Testis (tissue), 3 donors: ENCODE data around the gene NOP16. TPM values are rescaled to one million over a fixed set of nuclear protein-coding genes. Genes with fewer than 3 reads are reported as not detected.

Experiments used
- DNase-seq: peaks from one replicate; pipeline ENCODE4 v3.0.0-alpha.2; 2019
- H3K27ac ChIP-seq, 2 donors: fragments of 200-600 bp; sonication (generic); one replicate each; pipeline ENCODE4 v1.5.1; 2019
- H3K27me3 ChIP-seq: fragments of 200-600 bp; sonication (generic); one replicate; pipeline ENCODE4 v1.5.1; 2019
- H3K36me3 ChIP-seq: fragments of 200-600 bp; sonication (generic); one replicate; pipeline ENCODE4 v1.5.1; 2017; ENCODE audit warnings: low read depth; ENCODE audit errors: missing control alignments
- H3K4me1 ChIP-seq: fragments of 200-600 bp; sonication (generic); one replicate; pipeline ENCODE4 v1.5.1; 2019
- H3K4me3 ChIP-seq, 2 donors: fragments of 200-600 bp; sonication (generic); one replicate each; pipeline ENCODE4 v1.5.1; 2017 to 2019
- H3K9me3 ChIP-seq: fragments of 200-600 bp; sonication (generic); one replicate; pipeline ENCODE4 v1.5.1; 2017
- CTCF ChIP-seq, 3 experiments: fragments of 450-650 bp in 2 of 3; fragments of 200-600 bp in 1 of 3; sonication (generic) in 1 of 3; IDR thresholded peaks; one replicate each; pipeline ENCODE4 v1.5.1; 2016 to 2019; ENCODE audit warnings: antibody characterized with exemption in 3 of 3, mild to moderate bottlenecking in 2 of 3, moderate library complexity in 1 of 3
- POLR2A ChIP-seq: fragments of 450-650 bp; IDR thresholded peaks from one replicate; pipeline ENCODE4 v1.6.1; 2017; ENCODE audit warnings: antibody characterized with exemption, mild to moderate bottlenecking, moderate library complexity
- WGBS, 2 donors: methylation state at CpG; one replicate each; pipeline ENCODE4 v1.1.5; 2018; 5-methylcytosine and 5-hydroxymethylcytosine counted together
- intact Hi-C: fragments of 100-400 bp; cut with DNase I; formaldehyde crosslinking; loops from one replicate; pipeline ENCODE4 v1.15.1; 2023; ENCODE audit warnings: low total_unique reads
- polyA plus RNA-seq: library from polyadenylated mRNA; stranded (reverse); fragments of 350-450 nt; fragmentation: Illumina TruSeq; extraction: RNeasy Lipid Tissue Mini Kit (QIAGEN cat#74804); gene quantifications from one replicate; pipeline ENCODE4 v1.2.3, GENCODE V29; 2014; ENCODE audit warnings: low read depth, low replicate concordance; ENCODE audit not compliant: insufficient read depth
- total RNA-seq, 2 donors: library from RNA; depleted of rRNA; stranded (reverse); fragments of >200 nt; gene quantifications; one replicate each; pipeline ENCODE4 v1.2.3, GENCODE V29; 2016

NOP16 gene
- total and polyA plus RNA-seq, 3 donors from 2014 or later = 19.1 to 23.6 (median 19.2) TPM

- H3K4me3 ChIP-seq = peak within 1 kb of the TSS; percentile 75 to 79
These were observed 22.8 kb downstream of the NOP16 start, which contains the start of gene ARL10 for GRCh38 chr5:176365351-176366231. ARL10 (plus strand) TSS chr5:176365487; CDS start chr5:176365564, 77 bp downstream.

DNA sequence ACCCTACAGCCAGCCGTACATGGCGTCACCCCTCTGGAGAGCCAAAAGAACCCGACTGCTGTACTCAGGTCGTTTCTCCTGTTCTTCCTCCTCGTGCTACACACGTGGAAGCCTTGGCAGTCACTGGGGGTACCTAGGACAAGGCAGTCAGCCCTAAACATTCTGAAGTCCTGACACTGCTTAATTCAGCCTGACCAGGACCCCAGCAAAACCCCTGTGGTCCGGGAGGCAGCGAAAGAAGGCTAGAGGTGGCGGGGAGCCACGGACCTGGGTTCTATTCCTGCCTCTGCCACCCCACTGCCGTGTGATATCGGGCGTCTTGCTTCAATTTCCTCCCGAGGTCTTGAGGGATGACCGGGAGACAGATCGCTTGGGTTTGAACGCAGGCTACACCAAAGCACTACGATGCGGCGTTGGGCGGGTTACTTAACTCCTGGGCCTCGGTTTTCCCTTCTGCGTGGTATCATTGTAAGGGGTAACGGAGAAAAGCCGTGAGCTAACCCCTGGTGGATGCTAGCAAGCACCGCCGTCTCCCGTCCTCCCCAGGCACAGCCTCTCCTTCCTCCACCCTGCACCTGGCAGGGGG lies 23.5 kb downstream of the NOP16 start:
- no peak for DNase-seq
- intact Hi-C loops = no loop called here
- no peaks in the 10 kb centered on the region for H3K27me3 ChIP-seq
- H3K4me1 ChIP-seq = peaks cover 7% of the 10 kb centered on the region
- no peaks in the 10 kb centered on the region for H3K36me3 ChIP-seq
- peak overlapping the region; percentile 75 to 79 for H3K4me3 ChIP-seq
- TF ChIP-seq POLR2A (no peak), CTCF (IDR thresholded peaks at IDR 0.05) (no peak)
- 18 to 25% methylated on average over 22 to 28 of the region's 28 CpGs for WGBS, 2 donors
- no peaks in the 10 kb centered on the region for H3K9me3 ChIP-seq
- H3K27ac ChIP-seq = peak overlapping the region; percentile 40 to 80

More at GRCh38 chr5:176365351-176366231, 22.8 kb downstream of the NOP16 start, which contains the start of gene ARL10:
- H3K36me3 ChIP-seq = no peaks in the 10 kb centered on the region
- 1 to 3% methylated on average over 17 to 105 of the region's 108 CpGs for WGBS, 2 donors
- peak; percentile 43 for DNase-seq
- H3K27ac ChIP-seq = peak within 1 kb of the TSS; percentile 40 to 80
- intact Hi-C loops = no loop called here
- no peak for TF ChIP-seq POLR2A
- no peak for TF ChIP-seq CTCF (IDR thresholded peaks at IDR 0.05)
- no peaks in the 10 kb centered on the region for H3K9me3 ChIP-seq
- H3K4me1 ChIP-seq = no peaks in the 10 kb centered on the region
- H3K27me3 ChIP-seq = no peaks in the 10 kb centered on the region

DNA sequence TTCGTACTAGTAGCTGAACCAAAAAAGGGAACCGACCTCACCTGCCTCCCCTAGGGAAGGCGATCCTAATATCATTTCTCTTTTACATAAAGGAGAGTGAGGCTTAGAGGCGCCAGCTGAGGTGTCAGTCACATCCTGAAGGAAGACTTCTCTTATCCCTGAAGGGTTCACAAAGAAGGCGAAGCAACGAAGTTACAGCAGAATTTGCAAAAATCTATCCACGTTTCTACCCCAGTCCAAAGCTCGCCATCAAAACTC lies 26.2 kb downstream of the NOP16 start:
- Histone ChIP-seq H3K27me3 (no peaks in the 10 kb centered on the region), H3K36me3 (no peaks in the 10 kb centered on the region), H3K4me1 (peaks cover 9% of the 10 kb centered on the region), H3K9me3 (no peaks in the 10 kb centered on the region), H3K4me3 (peak overlapping the region; percentile 94 to 98), H3K27ac (no peak overlapping the region)
- 48 to 62% methylated on average over 8 of the region's 8 CpGs for WGBS, 2 donors
- TF ChIP-seq CTCF (IDR thresholded peaks at IDR 0.05) (no peak), POLR2A (no peak)
- no peak for DNase-seq
- intact Hi-C loops = no loop called here

DNA sequence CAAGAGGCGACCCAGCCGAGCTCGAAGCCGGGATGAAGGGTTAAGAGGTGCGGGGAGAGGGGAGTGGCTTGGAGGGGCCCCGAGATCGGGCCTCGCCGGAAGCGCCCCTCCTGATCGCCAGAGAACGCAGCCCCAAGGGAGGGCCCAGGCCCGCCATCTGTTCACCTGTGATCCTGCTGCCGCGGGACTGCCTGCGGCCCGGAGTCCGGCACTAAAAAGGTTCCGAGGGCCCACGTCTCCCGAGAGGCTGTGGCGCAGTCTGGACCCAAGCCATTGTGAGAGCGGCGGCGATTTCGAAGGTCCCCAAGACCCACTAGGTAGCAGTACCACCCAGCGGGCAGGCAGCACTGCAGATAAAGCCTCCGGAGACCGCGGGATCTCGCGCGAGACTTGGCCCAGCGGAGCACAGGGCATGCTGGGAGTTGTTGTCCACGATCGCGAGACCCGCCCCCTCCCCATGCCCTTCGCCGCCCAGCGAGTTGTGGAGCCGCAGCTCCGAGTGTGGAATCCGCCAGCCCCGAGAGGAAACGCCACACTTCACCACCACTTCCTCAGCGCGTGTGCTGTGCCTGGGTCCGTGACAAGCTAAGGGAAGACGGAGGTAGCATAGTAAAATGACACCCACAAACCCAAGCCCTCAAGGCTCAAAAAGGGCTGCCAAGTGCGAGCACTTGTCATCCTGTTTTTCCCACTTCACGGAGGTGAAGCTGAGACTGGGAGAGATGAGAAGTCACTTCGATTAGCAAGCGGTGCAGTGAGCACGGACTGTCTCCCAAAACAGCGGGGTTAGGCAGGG lies 26.8 kb downstream of the NOP16 start, which contains the start of gene KIAA1191:
KIAA1191 (minus strand) TSS at position 328 of the 796 bp plus-strand sequence. CDS start 2,256 bp downstream, outside the sequence.
- WGBS, 2 donors = 4% methylated on average over 34 to 40 of the region's 56 CpGs
- H3K9me3 ChIP-seq = no peaks in the 10 kb centered on the region
- peak; percentile 98 for DNase-seq
- intact Hi-C loops = no loop called here
- H3K27me3 ChIP-seq = no peaks in the 10 kb centered on the region
- H3K27ac ChIP-seq = peak within 1 kb of the TSS; percentile 72 to 73
- H3K36me3 ChIP-seq = no peaks in the 10 kb centered on the region
- H3K4me1 ChIP-seq = peaks cover 9% of the 10 kb centered on the region
- peak within 1 kb of the TSS; percentile 94 to 98 for H3K4me3 ChIP-seq
- TF ChIP-seq CTCF (IDR thresholded peaks at IDR 0.05) (no peak), POLR2A (peak; percentile 7)
